ENCODE data around the gene NPB.
A peak's percentile ranks its signal among the peaks of the same experiment; 100 is the strongest.

Gene NPB

GRCh38 chr17:81927152-81927652 is 25.2 kb downstream of the NPB start:
- DNase-seq: no peak

- peak; percentile 89 to 90 for DNase-seq
Measured at GRCh38 chr17:81927653-81928543, 25.9 kb downstream of the NPB start, which contains the start of gene MAFG. Gene MAFG (minus strand): TSS chr17:81927735. CDS start chr17:81923185, 4,550 bp downstream.

- no peak for DNase-seq
Measured at GRCh38 chr17:81928544-81929252, 26.7 kb downstream of the NPB start.

- no peak for DNase-seq
Measured at GRCh38 chr17:81929253-81930141, 27.5 kb downstream of the NPB start.

- no peak for DNase-seq
Measured at GRCh38 chr17:81930142-81931125, 28.4 kb downstream of the NPB start.

- no peak for DNase-seq
Measured at GRCh38 chr17:81931189-81931556, 29.1 kb downstream of the NPB start.

- no peak for DNase-seq
Measured at GRCh38 chr17:81931557-81932332, 29.7 kb downstream of the NPB start.

- DNase-seq: no peak
Measured at GRCh38 chr17:81932333-81932983, 30.4 kb downstream of the NPB start.

GRCh38 chr17:81933178-81933699 is 31.2 kb downstream of the NPB start:
- no peak for DNase-seq

- no peak for DNase-seq
Measured at GRCh38 chr17:81934098-81934757, 32.2 kb downstream of the NPB start.

GRCh38 chr17:81934850-81935708 is 33.0 kb downstream of the NPB start:
- no peak for DNase-seq

GRCh38 chr17:81935709-81936084 is 33.7 kb downstream of the NPB start:
- no peak for DNase-seq

GRCh38 chr17:81939218-81939617 is 37.2 kb downstream of the NPB start:
- no peak for DNase-seq

- DNase-seq: no peak
Measured at GRCh38 chr17:81939881-81940385, 37.9 kb downstream of the NPB start.

- DNase-seq: no peak
Measured at GRCh38 chr17:81940538-81941483, 38.8 kb downstream of the NPB start.

- DNase-seq: no peak
Measured at GRCh38 chr17:81941484-81942166, 39.6 kb downstream of the NPB start.

All from AML-193 (cell line).